ENCODE measurements around the gene AUTS2. TPM values are rescaled to one million over a fixed set of nuclear protein-coding genes. Genes with fewer than 3 reads are reported as not detected.

Gene AUTS2
- total RNA-seq, 1 experiment from 2014 or later = 13.9 TPM

GRCh38 chr7:70489813-70490212 is 891.5 kb downstream of the AUTS2 start:
- DNase-seq (ENCODE audit: low read depth) = no peak

- DNase-seq (ENCODE audit: low read depth) = no peak
These were observed 894.4 kb downstream of the AUTS2 start for GRCh38 chr7:70492625-70493024.

- DNase-seq (ENCODE audit: low read depth) = no peak
These were observed 896.2 kb downstream of the AUTS2 start for GRCh38 chr7:70494225-70495032.

DNA sequence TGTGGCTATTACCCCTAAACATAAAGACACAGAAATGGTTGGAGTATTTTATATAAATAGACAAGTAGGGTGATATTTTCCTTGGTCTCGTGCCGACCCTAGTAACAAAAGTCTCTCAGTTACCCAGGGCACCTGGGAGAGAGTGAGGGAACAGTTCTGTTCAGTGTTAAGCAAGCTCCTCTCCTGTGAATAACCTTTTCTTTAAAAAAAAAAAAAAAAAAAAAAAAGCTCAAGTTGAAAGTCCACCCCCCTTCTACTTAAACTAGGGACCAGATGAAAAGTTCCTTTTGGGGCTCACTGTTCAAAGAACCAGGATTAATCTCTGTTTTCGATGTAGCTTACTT is 896.7 kb downstream of the AUTS2 start:
- DNase-seq (ENCODE audit: low read depth) = no peak

- DNase-seq (ENCODE audit: low read depth) = no peak
These were observed 899.5 kb downstream of the AUTS2 start for GRCh38 chr7:70497793-70498192.

DNA sequence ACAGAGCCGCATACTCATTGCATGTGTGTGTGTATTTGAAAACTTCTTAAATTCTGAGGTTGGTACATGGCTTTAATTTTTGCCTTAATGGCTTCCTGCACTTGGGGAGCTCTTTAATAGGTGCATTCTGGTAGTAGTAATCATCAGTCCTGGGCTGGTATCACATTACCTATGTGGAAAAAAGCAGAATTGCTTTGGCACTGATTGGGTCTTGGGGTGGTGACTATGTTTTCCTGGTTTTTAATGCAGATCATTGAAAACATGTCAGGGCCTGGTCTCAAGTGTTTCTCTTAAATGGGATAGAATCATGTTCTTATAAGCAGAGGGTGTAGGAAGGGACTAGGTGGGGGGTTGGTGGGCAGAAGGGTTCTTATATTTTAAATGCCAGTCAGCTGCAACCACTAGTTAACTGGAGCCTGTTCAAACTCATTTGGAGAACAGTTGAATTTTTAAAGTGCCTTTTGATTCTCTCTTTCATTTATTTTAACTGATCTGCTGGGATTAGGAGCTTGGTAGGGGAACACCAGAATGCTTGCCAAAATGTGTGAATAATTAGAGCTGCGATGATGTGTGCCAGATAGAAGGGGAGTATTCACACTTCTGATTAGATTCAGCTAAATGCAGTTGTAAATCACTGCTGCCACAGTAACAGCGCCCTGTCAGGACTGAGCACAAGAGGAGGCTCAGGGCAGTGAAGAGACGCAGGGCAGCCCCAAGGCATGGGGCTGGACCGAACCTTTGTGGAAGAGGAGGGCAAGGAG is 900.1 kb downstream of the AUTS2 start:
- DNase-seq (ENCODE audit: low read depth) = no peak

DNA sequence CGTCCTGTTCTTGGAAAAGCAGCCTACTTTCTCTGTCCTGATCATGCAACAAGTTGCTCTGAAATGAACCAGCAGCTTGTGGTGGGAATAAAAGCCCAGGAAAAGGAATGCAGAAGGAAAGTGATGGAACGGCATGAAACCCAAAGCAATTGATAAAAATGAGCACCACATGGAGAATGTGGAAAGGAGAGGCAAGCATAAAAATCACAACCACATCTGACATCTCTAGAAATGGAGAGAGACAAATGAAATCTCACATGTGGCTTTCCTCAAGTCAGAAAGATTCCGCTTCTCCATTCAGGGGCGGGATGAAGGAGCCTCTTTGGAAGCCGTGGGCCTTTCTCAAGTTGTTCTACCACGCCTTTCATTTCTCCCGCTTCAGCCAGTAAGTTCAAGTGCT is 902.0 kb downstream of the AUTS2 start:
- no peak for DNase-seq (ENCODE audit: low read depth)

GRCh38 chr7:70502117-70502863 is 904.0 kb downstream of the AUTS2 start:
- DNase-seq (ENCODE audit: low read depth) = no peak

- DNase-seq (ENCODE audit: low read depth) = no peak
These were observed 906.0 kb downstream of the AUTS2 start for GRCh38 chr7:70504254-70504653.

- no peak for DNase-seq (ENCODE audit: low read depth)
These were observed 907.2 kb downstream of the AUTS2 start for GRCh38 chr7:70505468-70505867.

- DNase-seq (ENCODE audit: low read depth) = no peak
These were observed 907.6 kb downstream of the AUTS2 start for GRCh38 chr7:70505886-70506285.

- DNase-seq (ENCODE audit: low read depth) = peak; percentile 21
These were observed 908.2 kb downstream of the AUTS2 start for GRCh38 chr7:70506434-70506833.

- DNase-seq (ENCODE audit: low read depth) = no peak
These were observed 913.9 kb downstream of the AUTS2 start for GRCh38 chr7:70512144-70512543.

GRCh38 chr7:70512761-70513160 is 914.5 kb downstream of the AUTS2 start:
- DNase-seq (ENCODE audit: low read depth) = no peak

- peak; percentile 15 for DNase-seq (ENCODE audit: low read depth)
These were observed 922.3 kb downstream of the AUTS2 start for GRCh38 chr7:70520611-70521010.

- DNase-seq (ENCODE audit: low read depth) = no peak
These were observed 925.1 kb downstream of the AUTS2 start for GRCh38 chr7:70523249-70523988.

DNA sequence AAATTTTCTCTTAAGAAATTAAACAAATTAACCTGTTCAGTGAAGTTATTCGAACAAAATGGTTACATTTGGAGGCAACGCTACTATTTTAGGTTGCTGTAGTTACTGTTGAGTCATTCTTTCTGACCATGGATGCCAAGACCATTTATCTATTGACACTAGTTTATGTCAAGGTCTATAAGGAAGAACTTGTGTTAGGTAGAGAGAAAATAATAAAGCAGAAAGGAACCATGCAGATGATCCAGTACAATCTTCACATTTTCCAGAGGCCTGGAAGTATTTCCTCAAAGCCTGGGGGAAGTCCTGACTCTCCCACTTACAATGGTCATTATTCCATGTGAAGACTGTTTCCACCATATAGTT is 925.7 kb downstream of the AUTS2 start:
- DNase-seq (ENCODE audit: low read depth) = no peak

DNA sequence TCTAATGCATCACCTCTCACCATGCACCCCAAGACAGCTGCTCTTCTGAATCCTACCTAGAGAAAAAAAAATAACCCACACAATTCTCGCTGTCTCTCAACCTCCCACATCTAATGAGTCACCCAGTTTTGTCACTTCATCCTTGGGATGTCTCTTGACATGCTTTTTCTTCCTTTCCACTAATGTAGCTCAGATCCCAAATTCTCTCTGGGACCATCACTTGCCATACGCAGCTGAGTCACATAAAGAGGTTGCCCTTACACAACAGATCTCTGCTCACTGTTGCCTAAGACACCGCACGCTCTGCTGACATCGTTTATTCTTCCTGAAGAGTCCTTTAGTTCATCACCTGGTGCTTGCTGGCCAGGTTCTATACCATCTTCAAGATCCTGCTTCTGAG is 927.7 kb downstream of the AUTS2 start:
- no peak for DNase-seq (ENCODE audit: low read depth)

- no peak for DNase-seq (ENCODE audit: low read depth)
These were observed 929.3 kb downstream of the AUTS2 start for GRCh38 chr7:70527520-70528115.

- no peak for DNase-seq (ENCODE audit: low read depth)
These were observed 931.2 kb downstream of the AUTS2 start for GRCh38 chr7:70529436-70529835.

- DNase-seq (ENCODE audit: low read depth) = no peak
These were observed 931.8 kb downstream of the AUTS2 start for GRCh38 chr7:70529914-70530585.
